IMR-90 (cell line): ENCODE results near the gene GRID1. TPM values are rescaled to one million over a fixed set of nuclear protein-coding genes. Genes with fewer than 3 reads are reported as not detected.

Experiments used
- ATAC-seq: fragments of 200-7000 bp; cut with Tn5 transposase; 2 replicates; pipeline ENCODE4 v1.9.1; 2020; ENCODE audit warnings: low read depth, mild to moderate bottlenecking, moderate library complexity
- BruUV-seq: library from RNA; stranded (reverse); fragments of 400-500 nt; replicated peaks from 2 replicates; lab custom pipeline; 2021; lab: Mats Ljungman, UMichigan
- CTCF ChIA-PET: fragments of 300-600 bp; formaldehyde crosslinking; extraction: SDS; loops from one replicate; lab custom pipeline; 2021; ENCODE audit warnings: antibody characterized with exemption; lab: Yijun Ruan, JAX
- POLR2A ChIA-PET: fragments of 300-600 bp; sonication (Branson Sonifier 250); formaldehyde crosslinking; loops from one replicate; lab custom pipeline; 2022; ENCODE audit warnings: antibody characterized with exemption; ENCODE audit not compliant: unreplicated experiment; lab: Charles Lee
- DNase-seq: peaks from one replicate; pipeline ENCODE4 v3.0.0; 2013
- H2AFZ ChIP-seq: replicated peaks from 2 replicates; pipeline ENCODE3; 2013; ENCODE audit warnings: low read length, mild to moderate bottlenecking; ENCODE audit not compliant: poor library complexity
- H2AK5ac ChIP-seq: 2 replicates; pipeline ENCODE4 v1.6.1; 2013; ENCODE audit warnings: low read depth, low read length, inconsistent platforms
- H2AK9ac ChIP-seq: replicated peaks from 2 replicates; pipeline ENCODE3; 2013; ENCODE audit warnings: mild to moderate bottlenecking, low read depth, low read length, moderate library complexity; ENCODE audit not compliant: poor library complexity
- H2BK120ac ChIP-seq: 2 replicates; pipeline ENCODE4 v1.6.1; 2013; ENCODE audit warnings: low read depth, low read length, inconsistent platforms
- H2BK15ac ChIP-seq: 3 replicates; pipeline ENCODE4 v1.6.1; 2013; ENCODE audit warnings: low read depth, low read length, inconsistent platforms
- H2BK20ac ChIP-seq: 2 replicates; pipeline ENCODE4 v1.6.1; 2013; ENCODE audit warnings: low read depth, mild to moderate bottlenecking, inconsistent platforms, low read length, moderate library complexity
- H2BK5ac ChIP-seq: 2 replicates; pipeline ENCODE4 v1.6.1; 2013; ENCODE audit warnings: mild to moderate bottlenecking, low read depth, low read length, inconsistent platforms; ENCODE audit not compliant: poor library complexity, severe bottlenecking
- H3K14ac ChIP-seq: replicated peaks from 2 replicates; pipeline ENCODE4 v1.6.1; 2013; ENCODE audit warnings: low read depth, low read length, inconsistent platforms
- H3K18ac ChIP-seq: 2 replicates; pipeline ENCODE4 v1.6.1; 2013; ENCODE audit warnings: low read depth, low read length, control low read depth
- H3K23ac ChIP-seq: 2 replicates; pipeline ENCODE4 v1.6.1; 2013; ENCODE audit warnings: low read depth, low read length, inconsistent platforms
- H3K27ac ChIP-seq: 2 replicates; pipeline ENCODE4 v1.5.1; 2013; ENCODE audit warnings: mild to moderate bottlenecking, control low read depth, low read length; ENCODE audit not compliant: insufficient read depth
- H3K27me3 ChIP-seq: 2 replicates; pipeline ENCODE4 v1.6.1; 2013; ENCODE audit warnings: low read length; ENCODE audit not compliant: control insufficient read depth, insufficient read depth
- H3K36me3 ChIP-seq: 2 replicates; pipeline ENCODE4 v1.6.1; 2013; ENCODE audit warnings: low read length, mixed read lengths; ENCODE audit not compliant: control insufficient read depth, insufficient read depth
- H3K4ac ChIP-seq: 2 replicates; pipeline ENCODE4 v1.6.1; 2013; ENCODE audit warnings: low read depth, low read length, inconsistent platforms
- H3K4me1 ChIP-seq: 2 replicates; pipeline ENCODE4 v1.6.1; 2013; ENCODE audit warnings: low read length, mixed read lengths; ENCODE audit not compliant: control insufficient read depth, insufficient read depth
- H3K4me2 ChIP-seq: 2 replicates; pipeline ENCODE4 v1.6.1; 2013; ENCODE audit warnings: low read depth, mild to moderate bottlenecking, control low read depth, low read length, moderate library complexity
- H3K4me3 ChIP-seq: 2 replicates; pipeline ENCODE4 v1.5.1; 2013; ENCODE audit warnings: low read depth, mild to moderate bottlenecking, control low read depth, low read length, moderate library complexity; ENCODE audit not compliant: insufficient read depth
- H3K56ac ChIP-seq: 2 replicates; pipeline ENCODE4 v1.6.1; 2013; ENCODE audit warnings: low read length, inconsistent platforms; ENCODE audit not compliant: insufficient read depth; ENCODE audit errors: extremely low read depth
- H3K79me1 ChIP-seq, 2 experiments: 2 replicates each; pipeline ENCODE4 v1.6.1; 2013; ENCODE audit warnings: low read length in 2 of 2, inconsistent platforms in 1 of 2, low read depth in 1 of 2
- H3K9ac ChIP-seq: 2 replicates; pipeline ENCODE4 v1.6.1; 2013; ENCODE audit warnings: low read depth, low read length, control low read depth
- H3K9me1 ChIP-seq: 2 replicates; pipeline ENCODE4 v1.6.1; 2013; ENCODE audit warnings: low read length, inconsistent platforms; ENCODE audit not compliant: insufficient read depth
- H3K9me3 ChIP-seq: 2 replicates; pipeline ENCODE4 v1.6.1; 2013; ENCODE audit warnings: low read length; ENCODE audit not compliant: control insufficient read depth, insufficient read depth
- H4K20me1 ChIP-seq: 2 replicates; pipeline ENCODE4 v1.6.1; 2013; ENCODE audit warnings: low read length, inconsistent platforms; ENCODE audit not compliant: insufficient read depth
- H4K5ac ChIP-seq: 2 replicates; pipeline ENCODE4 v1.6.1; 2013; ENCODE audit warnings: mild to moderate bottlenecking, low read depth, low read length, control low read depth
- H4K8ac ChIP-seq, 2 experiments: 2 replicates each; pipeline ENCODE4 v1.6.1; 2013; ENCODE audit warnings: low read depth in 2 of 2, low read length in 2 of 2, control low read depth in 1 of 2, inconsistent platforms in 1 of 2
- H4K91ac ChIP-seq: 2 replicates; pipeline ENCODE4 v1.6.1; 2013; ENCODE audit warnings: low read depth, low read length, inconsistent platforms; ENCODE audit not compliant: insufficient read depth
- CEBPB ChIP-seq: IDR thresholded peaks from 2 replicates; pipeline ENCODE4 v1.6.1; 2012; ENCODE audit warnings: low read depth, low read length, improper control_type of control experiment
- FOS ChIP-seq: fragments of 150-350 bp; IDR thresholded peaks from 2 replicates; pipeline ENCODE4 v1.6.1; 2016; ENCODE audit warnings: low read depth, low read length
- MAFK ChIP-seq: IDR thresholded peaks from 2 replicates; pipeline ENCODE4 v1.6.1; 2012; ENCODE audit warnings: low read depth, low read length, improper control_type of control experiment
- MXI1 ChIP-seq: IDR thresholded peaks from 2 replicates; pipeline ENCODE4 v1.6.1; 2012; ENCODE audit warnings: low read depth, mild to moderate bottlenecking, low read length, moderate library complexity, borderline replicate concordance
- NFE2L2 ChIP-seq: fragments of 150-350 bp; IDR thresholded peaks from 2 replicates; pipeline ENCODE4 v1.6.1; 2016; ENCODE audit warnings: low read depth, mild to moderate bottlenecking, low read length
- POLR2A ChIP-seq: IDR thresholded peaks from 2 replicates; pipeline ENCODE4 v1.6.1; 2012; ENCODE audit warnings: mild to moderate bottlenecking, low read depth, low read length
- RAD21 ChIP-seq: IDR thresholded peaks from 2 replicates; pipeline ENCODE4 v1.6.1; 2012; ENCODE audit warnings: low read length, improper control_type of control experiment
- RFX5 ChIP-seq: IDR thresholded peaks from 2 replicates; pipeline ENCODE4 v1.8.0; 2012; ENCODE audit warnings: low read depth, mild to moderate bottlenecking, low read length, moderate library complexity
- SMC3 ChIP-seq: fragments of 150-350 bp; IDR thresholded peaks from 2 replicates; pipeline ENCODE4 v1.6.1; 2016; ENCODE audit warnings: low read depth, mild to moderate bottlenecking, antibody characterized with exemption, low read length, moderate library complexity
- WGBS, 2 experiments: methylation state at CpG; one replicate each; pipeline versions ENCODE4 v1.1.5 to v1.1.7; 2013; ENCODE audit warnings: missing lambda C conversion rate in 2 of 2; ENCODE audit not compliant: insufficient read length in 1 of 2; ENCODE audit errors: extremely low coverage in 2 of 2; 5-methylcytosine and 5-hydroxymethylcytosine counted together
- dilution Hi-C: fragments of 300-500 bp; cut with HindIII; formaldehyde crosslinking; loops from one replicate; pipeline ENCODE4 v1.14.3; 2018; ENCODE audit warnings: low sequenced_read_pairs; ENCODE audit not compliant: unreplicated experiment
- in situ Hi-C: fragments of 300-500 bp; cut with MboI; formaldehyde crosslinking; loops from 3 replicates; pipeline ENCODE4 v1.14.3; 2019; ENCODE audit warnings: low sequenced_read_pairs, inconsistent platforms, mixed read lengths
- intact Hi-C: fragments of 100-400 bp; cut with micrococcal nuclease; formaldehyde crosslinking; loops from 2 replicates; pipeline ENCODE4 v1.10.0; 2022
- polyA plus RNA-seq, 3 experiments: library from polyadenylated mRNA; depleted of rRNA; stranded (reverse); fragments of >200 nt; gene quantifications; 2 replicates each; pipeline ENCODE4 v1.2.3, GENCODE V29; 2012; ENCODE audit warnings: low replicate concordance in 1 of 3
- total RNA-seq: library from RNA; depleted of rRNA; stranded (reverse); fragments of >200 nt; gene quantifications from 2 replicates; pipeline ENCODE4 v1.2.3, GENCODE V29; 2012

GRID1 gene
- total and polyA plus RNA-seq, 2 of the 4 experiments (the other 2 are of a cell fraction): not detected

DNA sequence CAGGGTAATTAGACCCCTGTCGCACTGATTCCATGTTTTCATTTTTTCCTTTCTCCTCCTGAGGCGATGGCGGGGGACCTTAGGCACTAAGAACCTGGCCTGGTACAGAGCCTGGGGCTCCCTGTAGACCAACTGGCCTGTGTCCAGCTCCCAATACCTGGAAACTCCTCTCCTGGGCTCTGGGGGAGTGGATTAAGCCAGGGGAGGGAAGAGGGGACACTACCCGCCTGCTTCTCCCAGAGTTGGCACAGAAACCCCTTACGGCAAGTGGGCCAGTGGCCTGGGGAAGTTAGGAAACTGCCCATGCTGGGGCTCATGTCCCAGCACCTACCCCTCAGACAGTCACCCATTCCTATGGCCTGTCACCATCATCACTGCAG lies 121.6 kb downstream of the GRID1 start:
- Histone ChIP-seq H3K23ac (no peak overlapping the region), H2AK5ac (no peak overlapping the region), H3K9me3 (no peaks in the 10 kb centered on the region), H3K4me2 (no peak overlapping the region), H4K5ac (no peak overlapping the region), H3K4me1 (no peaks in the 10 kb centered on the region), H4K91ac (no peak overlapping the region), H3K27ac (no peak overlapping the region), H2BK15ac (no peak overlapping the region), H3K4me3 (no peak overlapping the region), H2BK5ac (no peak overlapping the region), H3K9me1 (no peaks in the 10 kb centered on the region), H3K18ac (no peak overlapping the region), H2AFZ (no peak overlapping the region), H3K27me3 (no peaks in the 10 kb centered on the region), H4K20me1 (no peaks in the 10 kb centered on the region), H2BK120ac (no peak overlapping the region), H4K8ac (no peak overlapping the region), H3K9ac (no peak overlapping the region), H2AK9ac (no peak overlapping the region), H3K4ac (no peak overlapping the region), H3K79me1 (no peaks in the 10 kb centered on the region), H2BK20ac (no peak overlapping the region), H3K14ac (no peak overlapping the region), H3K56ac (no peak overlapping the region), H3K36me3 (no peaks in the 10 kb centered on the region)
- ChIA-PET CTCF (no interaction called here), POLR2A (no interaction called here)
- no CpG with 5 or more reads among the region's 5 CpGs for WGBS, 2 experiments
- TF ChIP-seq FOS (no peak), MAFK (no peak), MXI1 (no peak), POLR2A (no peak), RFX5 (no peak), SMC3 (no peak), RAD21 (no peak), CEBPB (no peak), NFE2L2 (no peak)
- ATAC-seq (no peak), DNase-seq (no peak)
- BruUV-seq: no TSS peak
- intact Hi-C loops (no loop called here), dilution Hi-C loops (no loop called here), in situ Hi-C loops (no loop called here)
